HEK293 (cell line): ENCODE results near the gene RUVBL1.

ENCODE experiments used
- CTCF ChIA-PET: fragments of 350-600 bp; formaldehyde crosslinking; extraction: SDS; loops from one replicate; lab custom pipeline; 2021; ENCODE audit warnings: antibody characterized with exemption; lab: Yijun Ruan, JAX
- POLR2A ChIA-PET: fragments of 300-600 bp; formaldehyde crosslinking; extraction: SDS; loops from one replicate; lab custom pipeline; 2020; ENCODE audit warnings: antibody characterized with exemption, inconsistent platforms; lab: Yijun Ruan, JAX
- H3K27ac ChIP-seq: fragments of 200-500 bp; sonication (Bioruptor generic); 2 replicates; pipeline ENCODE4 v1.5.1; 2014; ENCODE audit warnings: low read depth, low read length, control low read depth, inconsistent platforms; ENCODE audit errors: extremely low read depth
- H3K36me3 ChIP-seq, 2 experiments: fragments of 200-500 bp in 1 of 2; sonication (Bioruptor generic) in 1 of 2; 1 replicate in 1 of 2; 2 replicates in 1 of 2; pipeline ENCODE4 v1.5.1; 2014 to 2017; ENCODE audit warnings: inconsistent platforms in 2 of 2, low read length in 2 of 2; ENCODE audit not compliant: control insufficient read depth in 2 of 2, insufficient read depth in 1 of 2
- H3K4me1 ChIP-seq: fragments of 200-500 bp; sonication (Bioruptor generic); 2 replicates; pipeline ENCODE4 v1.5.1; 2014; ENCODE audit warnings: mild to moderate bottlenecking, low read length, inconsistent platforms; ENCODE audit not compliant: control insufficient read depth, insufficient read depth
- H3K4me3 ChIP-seq: 2 replicates; pipeline ENCODE4 v1.5.1; 2011; ENCODE audit warnings: low read depth, mild to moderate bottlenecking, control low read depth, low read length, moderate library complexity
- H3K9me3 ChIP-seq: fragments of 200-500 bp; sonication (Bioruptor generic); 2 replicates; pipeline ENCODE4 v1.5.1; 2014; ENCODE audit warnings: low read depth, low read length, inconsistent platforms; ENCODE audit not compliant: control insufficient read depth, insufficient read depth
- ELK4 ChIP-seq: IDR thresholded peaks from 2 replicates; pipeline ENCODE4 v1.6.1; 2011; ENCODE audit warnings: mild to moderate bottlenecking, low read depth, low read length, borderline replicate concordance
- MZF1 ChIP-seq: fragments of 450-650 bp; formaldehyde crosslinking; IDR thresholded peaks from 2 replicates; pipeline ENCODE4 v1.5.1; 2017; ENCODE audit warnings: missing biosample characterization, missing genetic modification characterization, borderline replicate concordance
- PRDM6 ChIP-seq: fragments of 450-650 bp; formaldehyde crosslinking; IDR thresholded peaks from 2 replicates; pipeline ENCODE4 v1.5.1; 2017; ENCODE audit warnings: missing biosample characterization, missing genetic modification characterization
- WT1 ChIP-seq: fragments of 450-650 bp; formaldehyde crosslinking; IDR thresholded peaks from 2 replicates; pipeline ENCODE4 v1.5.1; 2016; ENCODE audit warnings: missing biosample characterization, missing genetic modification characterization
- YY2 ChIP-seq: fragments of 450-650 bp; formaldehyde crosslinking; IDR thresholded peaks from 2 replicates; pipeline ENCODE4 v1.5.1; 2016; ENCODE audit warnings: missing biosample characterization, missing genetic modification characterization
- ZBTB21 ChIP-seq: fragments of 450-650 bp; formaldehyde crosslinking; IDR thresholded peaks from 2 replicates; pipeline ENCODE4 v1.5.1; 2017; ENCODE audit warnings: missing biosample characterization, missing genetic modification characterization
- ZNF157 ChIP-seq: fragments of 450-650 bp; formaldehyde crosslinking; IDR thresholded peaks from 2 replicates; pipeline ENCODE4 v1.5.1; 2016; ENCODE audit warnings: missing biosample characterization, missing genetic modification characterization
- ZNF266 ChIP-seq: fragments of 450-650 bp; formaldehyde crosslinking; IDR thresholded peaks from 2 replicates; pipeline ENCODE4 v1.5.1; 2016; ENCODE audit warnings: missing biosample characterization, missing genetic modification characterization, low read depth
- ZNF302 ChIP-seq: fragments of 450-650 bp; formaldehyde crosslinking; IDR thresholded peaks from 2 replicates; pipeline ENCODE4 v1.5.1; 2016; ENCODE audit warnings: missing biosample characterization, missing genetic modification characterization, low read depth
- ZNF335 ChIP-seq: fragments of 450-650 bp; formaldehyde crosslinking; conservative IDR thresholded peaks from 2 replicates; pipeline ENCODE4 v1.5.1; 2016; ENCODE audit warnings: missing biosample characterization, missing genetic modification characterization
- ZNF366 ChIP-seq: fragments of 450-650 bp; formaldehyde crosslinking; conservative IDR thresholded peaks from 2 replicates; pipeline ENCODE4 v1.5.1; 2016; ENCODE audit warnings: missing biosample characterization, missing genetic modification characterization
- ZNF404 ChIP-seq: fragments of 450-650 bp; formaldehyde crosslinking; IDR thresholded peaks from 2 replicates; pipeline ENCODE4 v1.5.1; 2017; ENCODE audit warnings: missing biosample characterization, missing genetic modification characterization
- ZNF549 ChIP-seq: fragments of 450-650 bp; IDR thresholded peaks from 2 replicates; pipeline ENCODE4 v1.5.1; 2018; ENCODE audit warnings: missing biosample characterization, missing genetic modification characterization, mild to moderate bottlenecking, inconsistent platforms, moderate library complexity
- ZNF585B ChIP-seq: fragments of 450-650 bp; formaldehyde crosslinking; IDR thresholded peaks from 2 replicates; pipeline ENCODE4 v1.5.1; 2016; ENCODE audit warnings: missing biosample characterization, missing genetic modification characterization
- ZNF776 ChIP-seq: fragments of 450-650 bp; formaldehyde crosslinking; IDR thresholded peaks from 2 replicates; pipeline ENCODE4 v1.5.0; 2017; ENCODE audit warnings: missing biosample characterization, missing genetic modification characterization, borderline replicate concordance
- ZNF785 ChIP-seq: fragments of 450-650 bp; formaldehyde crosslinking; IDR thresholded peaks from 2 replicates; pipeline ENCODE4 v1.5.1; 2016; ENCODE audit warnings: missing biosample characterization, missing genetic modification characterization
- ZNF830 ChIP-seq: fragments of 450-650 bp; IDR thresholded peaks from 2 replicates; pipeline ENCODE4 v1.5.0; 2018; ENCODE audit warnings: missing biosample characterization, missing genetic modification characterization, low read depth, mild to moderate bottlenecking, moderate library complexity
- ZSCAN30 ChIP-seq: fragments of 450-650 bp; IDR thresholded peaks from 2 replicates; pipeline ENCODE4 v1.5.1; 2018; ENCODE audit warnings: missing biosample characterization, mild to moderate bottlenecking, missing genetic modification characterization, moderate library complexity
- TF ChIP-seq, protein P1 (sequence below): fragments of 450-650 bp; formaldehyde crosslinking; optimal IDR thresholded peaks from 2 replicates; pipeline ENCODE3; 2016; ENCODE audit warnings: missing biosample characterization, mild to moderate bottlenecking, missing genetic modification characterization
- TF ChIP-seq, protein P2 (sequence below): fragments of 450-650 bp; formaldehyde crosslinking; IDR thresholded peaks from 2 replicates; pipeline ENCODE4 v1.5.1; 2016; ENCODE audit warnings: missing biosample characterization, missing genetic modification characterization
- TF ChIP-seq, protein P3 (sequence below): fragments of 450-650 bp; formaldehyde crosslinking; IDR thresholded peaks from 2 replicates; pipeline ENCODE4 v1.5.0; 2017; ENCODE audit warnings: missing biosample characterization, missing genetic modification characterization, borderline replicate concordance
- TF ChIP-seq, protein P4 (sequence below): fragments of 450-650 bp; formaldehyde crosslinking; IDR thresholded peaks from 2 replicates; pipeline ENCODE4 v1.5.1; 2016; ENCODE audit warnings: missing biosample characterization, missing genetic modification characterization

The RUVBL1 gene

GRCh38 chr3:128091586-128091985 is 32.0 kb downstream of the RUVBL1 start:
- Histone ChIP-seq H3K36me3 (peaks cover 3 to 62% of the 10 kb centered on the region in 2 experiments; a peak in 2 of 3 replicates), H3K4me1 (no peaks in the 10 kb centered on the region), H3K27ac (no peak overlapping the region), H3K9me3 (no peaks in the 10 kb centered on the region), H3K4me3 (no peak overlapping the region)
- ChIA-PET POLR2A (interaction anchor here (1.0 kb wide), 1 partner anchor 32 kb away, joined by 3 read pairs; the partner anchor contains the start of gene RUVBL1), CTCF (interaction anchor here (0.9 kb wide), 2 partner anchors 12 to 42 kb away, joined by 3 to 5 read pairs; no protein-coding TSS in a partner anchor)
- TF ChIP-seq MZF1, result no peak
- TF ChIP-seq ZNF335, result no peak
- no peak for TF ChIP-seq ZNF830 (tag by site-specific recombination)
- TF ChIP-seq ZNF776 (tag by site-specific recombination), result no peak
- no peak for TF ChIP-seq WT1 (tag by site-specific recombination)
- TF ChIP-seq ZBTB21 (tag by site-specific recombination), result no peak
- no peak for TF ChIP-seq ZNF157
- no peak for TF ChIP-seq ELK4
- TF ChIP-seq ZNF404, result no peak
- TF ChIP-seq ZNF785, result no peak
- no peak for TF ChIP-seq ZNF549 (tag by site-specific recombination)
- no peak for TF ChIP-seq ZSCAN30
- no peak for TF ChIP-seq ZNF366 (tag by site-specific recombination)
- TF ChIP-seq ZNF302 (tag by site-specific recombination), result no peak
- no peak for TF ChIP-seq YY2 (tag by site-specific recombination)
- TF ChIP-seq, protein P1, sequence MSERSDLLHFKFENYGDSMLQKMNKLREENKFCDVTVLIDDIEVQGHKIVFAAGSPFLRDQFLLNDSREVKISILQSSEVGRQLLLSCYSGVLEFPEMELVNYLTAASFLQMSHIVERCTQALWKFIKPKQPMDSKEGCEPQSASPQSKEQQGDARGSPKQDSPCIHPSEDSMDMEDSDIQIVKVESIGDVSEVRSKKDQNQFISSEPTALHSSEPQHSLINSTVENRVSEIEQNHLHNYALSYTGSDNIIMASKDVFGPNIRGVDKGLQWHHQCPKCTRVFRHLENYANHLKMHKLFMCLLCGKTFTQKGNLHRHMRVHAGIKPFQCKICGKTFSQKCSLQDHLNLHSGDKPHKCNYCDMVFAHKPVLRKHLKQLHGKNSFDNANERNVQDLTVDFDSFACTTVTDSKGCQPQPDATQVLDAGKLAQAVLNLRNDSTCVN (tag by site-specific recombination), result no peak

DNA sequence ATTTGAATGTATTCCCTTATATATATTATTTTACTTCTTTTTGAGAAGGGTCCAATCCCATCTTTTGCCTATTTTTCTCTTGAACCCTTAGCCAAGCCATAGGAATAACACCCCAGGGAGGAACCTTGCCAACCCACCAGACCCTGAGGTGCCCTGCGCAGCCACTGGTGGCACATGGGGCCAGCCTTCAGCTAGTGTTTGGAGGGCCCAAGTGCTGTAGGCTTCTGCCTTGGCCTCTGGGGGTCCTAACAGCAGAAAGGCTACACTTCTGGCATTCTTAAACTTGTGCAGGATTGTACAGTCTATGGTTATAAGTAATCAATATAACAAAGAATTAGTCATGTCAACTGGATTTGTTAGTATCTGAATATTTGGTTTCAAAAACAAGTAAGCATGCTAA is 34.5 kb downstream of the RUVBL1 start:
- Histone ChIP-seq H3K4me1 (no peaks in the 10 kb centered on the region), H3K4me3 (no peak overlapping the region), H3K36me3 (peaks cover 3 to 63% of the 10 kb centered on the region in 2 experiments; a peak in 2 of 3 replicates), H3K27ac (no peak overlapping the region), H3K9me3 (no peaks in the 10 kb centered on the region)
- ChIA-PET POLR2A (interaction anchor here (0.7 kb wide), 1 partner anchor 18 kb away, joined by 5 read pairs; no protein-coding TSS in a partner anchor), CTCF (interaction anchor here (0.7 kb wide), 1 partner anchor 14 kb away, joined by 5 read pairs; no protein-coding TSS in a partner anchor)
- TF ChIP-seq, protein P2, sequence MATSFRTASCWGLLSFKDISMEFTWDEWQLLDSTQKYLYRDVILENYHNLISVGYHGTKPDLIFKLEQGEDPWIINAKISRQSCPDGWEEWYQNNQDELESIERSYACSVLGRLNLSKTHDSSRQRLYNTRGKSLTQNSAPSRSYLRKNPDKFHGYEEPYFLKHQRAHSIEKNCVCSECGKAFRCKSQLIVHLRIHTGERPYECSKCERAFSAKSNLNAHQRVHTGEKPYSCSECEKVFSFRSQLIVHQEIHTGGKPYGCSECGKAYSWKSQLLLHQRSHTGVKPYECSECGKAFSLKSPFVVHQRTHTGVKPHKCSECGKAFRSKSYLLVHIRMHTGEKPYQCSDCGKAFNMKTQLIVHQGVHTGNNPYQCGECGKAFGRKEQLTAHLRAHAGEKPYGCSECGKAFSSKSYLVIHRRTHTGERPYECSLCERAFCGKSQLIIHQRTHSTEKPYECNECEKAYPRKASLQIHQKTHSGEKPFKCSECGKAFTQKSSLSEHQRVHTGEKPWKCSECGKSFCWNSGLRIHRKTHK (tag by site-specific recombination), result no peak
- TF ChIP-seq, protein P3, sequence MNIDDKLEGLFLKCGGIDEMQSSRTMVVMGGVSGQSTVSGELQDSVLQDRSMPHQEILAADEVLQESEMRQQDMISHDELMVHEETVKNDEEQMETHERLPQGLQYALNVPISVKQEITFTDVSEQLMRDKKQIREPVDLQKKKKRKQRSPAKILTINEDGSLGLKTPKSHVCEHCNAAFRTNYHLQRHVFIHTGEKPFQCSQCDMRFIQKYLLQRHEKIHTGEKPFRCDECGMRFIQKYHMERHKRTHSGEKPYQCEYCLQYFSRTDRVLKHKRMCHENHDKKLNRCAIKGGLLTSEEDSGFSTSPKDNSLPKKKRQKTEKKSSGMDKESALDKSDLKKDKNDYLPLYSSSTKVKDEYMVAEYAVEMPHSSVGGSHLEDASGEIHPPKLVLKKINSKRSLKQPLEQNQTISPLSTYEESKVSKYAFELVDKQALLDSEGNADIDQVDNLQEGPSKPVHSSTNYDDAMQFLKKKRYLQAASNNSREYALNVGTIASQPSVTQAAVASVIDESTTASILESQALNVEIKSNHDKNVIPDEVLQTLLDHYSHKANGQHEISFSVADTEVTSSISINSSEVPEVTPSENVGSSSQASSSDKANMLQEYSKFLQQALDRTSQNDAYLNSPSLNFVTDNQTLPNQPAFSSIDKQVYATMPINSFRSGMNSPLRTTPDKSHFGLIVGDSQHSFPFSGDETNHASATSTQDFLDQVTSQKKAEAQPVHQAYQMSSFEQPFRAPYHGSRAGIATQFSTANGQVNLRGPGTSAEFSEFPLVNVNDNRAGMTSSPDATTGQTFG (tag by site-specific recombination), result no peak
- TF ChIP-seq ZNF585B (tag by site-specific recombination), result no peak
- TF ChIP-seq ZNF266 (tag by site-specific recombination), result no peak
- no peak for TF ChIP-seq PRDM6 (tag by site-specific recombination)
- TF ChIP-seq, protein P4, sequence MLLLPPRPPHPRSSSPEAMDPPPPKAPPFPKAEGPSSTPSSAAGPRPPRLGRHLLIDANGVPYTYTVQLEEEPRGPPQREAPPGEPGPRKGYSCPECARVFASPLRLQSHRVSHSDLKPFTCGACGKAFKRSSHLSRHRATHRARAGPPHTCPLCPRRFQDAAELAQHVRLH (tag by site-specific recombination), result no peak
